Lower leg skin (tissue), 3 donors: ENCODE measurements around the gene DCXR.

Experiments used
- CTCF ChIP-seq, 3 donors: fragments of 450-650 bp; IDR thresholded peaks; one replicate each; pipeline ENCODE4 v1.5.1; 2016; ENCODE audit warnings: antibody characterized with exemption in 3 of 3, mild to moderate bottlenecking in 3 of 3, moderate library complexity in 2 of 3
- POLR2A ChIP-seq, 2 donors: fragments of 450-650 bp; IDR thresholded peaks; one replicate each; pipeline ENCODE4 v1.6.1; 2016 to 2017; ENCODE audit warnings: antibody characterized with exemption in 2 of 2, mild to moderate bottlenecking in 1 of 2, moderate library complexity in 1 of 2

GRCh38 chr17:82050761-82051641, 13.5 kb upstream of the DCXR start:
- TF ChIP-seq CTCF (IDR thresholded peaks at IDR 0.05): no peak
- no peak for TF ChIP-seq POLR2A (IDR thresholded peaks at IDR 0.05)
